Cerebellar cortex (tissue), 1 donor: ENCODE results near the gene ASB13.
A peak's percentile ranks its signal among the peaks of the same experiment; 100 is the strongest.

Experiments used
- DNase-seq: peaks from one replicate; pipeline ENCODE4 v3.0.0-alpha.2; 2015; ENCODE audit warnings: low spot score

ASB13 gene, protein sequence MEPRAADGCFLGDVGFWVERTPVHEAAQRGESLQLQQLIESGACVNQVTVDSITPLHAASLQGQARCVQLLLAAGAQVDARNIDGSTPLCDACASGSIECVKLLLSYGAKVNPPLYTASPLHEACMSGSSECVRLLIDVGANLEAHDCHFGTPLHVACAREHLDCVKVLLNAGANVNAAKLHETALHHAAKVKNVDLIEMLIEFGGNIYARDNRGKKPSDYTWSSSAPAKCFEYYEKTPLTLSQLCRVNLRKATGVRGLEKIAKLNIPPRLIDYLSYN

DNA sequence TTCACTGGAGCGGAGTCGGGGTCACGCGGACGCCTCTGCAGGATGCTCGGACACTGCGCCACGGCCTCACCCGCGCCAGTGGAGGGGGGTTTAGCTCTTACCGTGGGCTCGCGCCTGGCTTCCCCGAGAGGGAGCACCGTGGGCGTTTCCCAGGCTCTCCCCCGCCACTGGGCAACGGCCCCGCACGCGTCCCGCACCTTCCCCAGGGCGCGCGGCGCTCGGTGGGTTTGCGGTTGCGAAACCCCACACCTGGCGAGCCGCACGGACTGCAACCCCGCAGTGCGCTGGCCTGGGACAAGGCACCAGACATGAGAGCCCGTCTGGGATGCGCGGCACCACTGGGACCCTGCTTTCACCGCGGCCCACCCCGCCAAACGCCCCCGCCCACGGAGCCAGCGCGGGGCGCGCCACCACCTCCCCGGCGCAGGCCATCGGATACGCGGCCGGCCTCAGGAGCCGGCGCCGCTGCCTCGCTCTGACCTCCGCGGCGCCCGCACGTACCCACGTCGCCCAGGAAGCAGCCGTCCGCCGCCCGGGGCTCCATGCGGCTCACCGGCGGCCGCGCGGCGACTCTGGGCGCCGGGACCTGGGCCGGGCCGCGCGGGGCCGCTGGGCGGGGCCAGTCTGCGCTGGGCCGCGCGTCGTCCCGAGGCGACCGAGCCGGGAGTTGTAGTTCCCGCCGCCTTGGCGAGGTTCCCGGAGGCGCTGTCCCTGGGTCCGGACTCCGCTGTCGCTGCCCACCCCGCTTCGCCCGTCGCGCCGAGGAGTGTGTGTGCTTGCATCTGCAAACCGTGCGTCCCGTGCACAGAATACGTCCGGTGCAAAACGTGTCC, at the start of gene ASB13:
Gene ASB13, minus strand, starts transcription at position 588 of the 833 bp plus-strand sequence. Its CDS starts 44 bp downstream, at position 544.
- peak; percentile 60 for DNase-seq

GRCh38 chr10:5711642-5712041, 45.2 kb upstream of the ASB13 start:
- DNase-seq = no peak

- no peak for DNase-seq
Observed at GRCh38 chr10:5710859-5711258, 44.5 kb upstream of the ASB13 start.

- DNase-seq = no peak
Observed at GRCh38 chr10:5709865-5710264, 43.5 kb upstream of the ASB13 start.

DNA sequence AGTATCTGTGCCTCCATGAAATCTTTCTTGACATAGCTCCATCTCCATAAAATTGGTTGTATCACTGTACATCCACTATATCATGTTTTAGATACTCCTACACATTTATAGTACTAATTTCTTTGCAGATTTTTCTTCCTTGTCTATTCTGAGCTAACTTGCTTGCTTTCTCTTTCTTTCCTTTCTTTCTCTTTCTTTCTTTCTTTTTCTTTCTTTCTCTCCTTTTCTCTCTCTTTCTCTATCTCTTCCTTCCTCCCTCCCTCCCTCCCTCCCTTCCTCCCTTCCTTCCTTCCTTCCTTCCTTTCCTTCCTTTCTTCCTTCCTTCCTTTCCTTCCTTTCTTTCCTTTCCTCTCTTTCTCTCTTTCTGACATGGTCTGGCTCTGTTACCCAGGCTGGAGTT, 42.0 kb upstream of the ASB13 start:
- DNase-seq = no peak

DNA sequence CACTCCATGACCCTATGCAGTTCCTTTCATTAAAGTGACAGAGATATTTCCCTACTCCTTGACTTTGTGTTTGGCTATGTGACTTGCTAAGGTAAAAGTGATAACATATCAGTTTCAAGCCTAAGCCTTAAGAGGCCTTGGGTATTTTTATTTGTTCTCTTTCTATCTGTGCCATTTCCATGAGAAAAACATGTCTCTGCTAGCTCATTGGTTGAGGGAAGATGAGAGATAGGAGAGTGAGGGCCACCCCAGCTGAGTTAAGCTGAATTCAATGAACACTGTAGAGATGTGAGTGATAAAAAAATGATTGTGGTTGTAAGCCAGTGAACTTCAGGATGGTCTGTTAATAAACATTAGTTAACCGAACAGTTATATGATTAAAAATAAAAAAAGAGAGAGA, 31.7 kb upstream of the ASB13 start:
- DNase-seq = no peak

DNA sequence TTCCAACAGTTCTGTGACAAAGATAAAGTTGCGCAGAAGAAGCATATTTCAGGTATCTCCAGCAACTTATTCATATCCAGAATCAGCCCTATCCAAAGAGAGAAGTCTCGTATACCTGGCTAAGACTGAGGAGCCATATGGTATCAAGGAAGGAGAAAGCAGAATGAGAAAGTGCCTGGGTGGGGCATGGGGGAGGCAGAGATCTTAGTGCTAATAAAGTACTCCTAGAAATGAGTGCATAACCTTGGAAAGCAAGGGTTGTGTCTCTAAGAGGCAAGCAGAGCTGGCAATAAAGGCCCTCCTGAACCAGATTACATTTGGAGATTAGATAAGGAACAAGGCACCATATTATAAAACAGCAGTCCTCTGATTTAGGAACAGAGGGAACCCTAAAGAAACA, 30.9 kb upstream of the ASB13 start:
- no peak for DNase-seq

DNA sequence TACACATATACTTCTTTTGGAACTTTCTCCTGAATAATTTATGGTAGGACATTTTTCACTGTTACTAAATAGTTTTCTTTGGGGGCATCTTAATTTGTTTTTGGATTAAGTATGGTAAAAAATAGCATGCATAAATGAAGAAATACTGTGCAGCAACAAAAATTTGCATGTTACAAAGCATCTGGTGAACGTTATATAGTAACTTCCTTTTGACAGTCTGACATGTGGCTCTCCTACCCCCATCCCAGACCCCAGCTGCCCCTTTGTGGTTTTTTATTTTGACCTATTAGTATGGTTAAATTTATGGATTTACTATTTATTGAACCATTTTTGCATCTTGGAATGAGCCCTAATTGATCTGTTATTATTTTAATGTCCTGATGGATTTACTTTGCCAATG, 28.2 kb upstream of the ASB13 start:
- DNase-seq = no peak

DNA sequence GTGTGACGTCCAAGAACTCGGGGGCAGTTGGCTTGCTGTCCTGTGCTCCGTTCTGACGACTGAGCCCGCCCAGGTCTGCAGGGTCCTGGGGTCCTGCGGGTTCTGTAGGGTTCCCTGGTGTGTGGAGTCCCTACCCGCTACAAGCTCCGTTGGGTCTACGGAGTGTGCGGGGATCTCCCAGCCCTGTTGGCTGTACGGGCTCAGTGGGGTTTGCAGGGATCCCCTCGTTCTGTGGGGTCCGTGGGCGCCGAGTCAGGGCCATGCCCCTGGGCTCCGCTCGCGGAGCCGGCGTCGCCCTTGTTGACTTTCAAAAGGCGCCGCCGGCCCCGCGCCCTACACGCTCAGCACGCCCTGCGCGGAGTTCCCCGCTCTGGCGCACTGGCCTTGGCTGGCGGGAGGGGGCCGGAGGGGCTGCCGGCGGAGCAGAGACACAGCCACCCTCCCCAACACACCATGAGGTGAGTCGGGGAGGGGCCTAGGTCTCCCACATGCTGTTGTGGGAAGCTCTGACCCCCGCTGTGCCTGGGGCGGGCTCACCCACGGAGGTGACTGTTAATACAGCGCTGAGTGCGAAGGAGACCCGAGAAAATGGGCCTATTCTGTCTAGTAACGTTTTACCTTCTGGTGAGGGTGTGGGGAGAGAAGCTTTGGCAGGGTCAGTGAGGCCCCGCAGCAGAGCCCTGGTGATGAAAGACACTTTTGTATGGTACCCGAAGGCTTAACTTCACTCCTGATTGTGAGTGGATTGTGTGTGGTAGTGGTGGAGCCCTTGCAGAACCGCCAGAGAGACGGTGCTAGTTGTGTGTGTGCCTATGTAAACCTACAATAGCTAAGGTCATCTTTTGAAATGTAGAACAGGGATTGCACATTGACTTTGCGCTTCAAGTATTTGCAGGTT, 26.3 kb upstream of the ASB13 start:
- DNase-seq = peak; percentile 15

GRCh38 chr10:5691786-5692185, 25.4 kb upstream of the ASB13 start:
- no peak for DNase-seq

DNA sequence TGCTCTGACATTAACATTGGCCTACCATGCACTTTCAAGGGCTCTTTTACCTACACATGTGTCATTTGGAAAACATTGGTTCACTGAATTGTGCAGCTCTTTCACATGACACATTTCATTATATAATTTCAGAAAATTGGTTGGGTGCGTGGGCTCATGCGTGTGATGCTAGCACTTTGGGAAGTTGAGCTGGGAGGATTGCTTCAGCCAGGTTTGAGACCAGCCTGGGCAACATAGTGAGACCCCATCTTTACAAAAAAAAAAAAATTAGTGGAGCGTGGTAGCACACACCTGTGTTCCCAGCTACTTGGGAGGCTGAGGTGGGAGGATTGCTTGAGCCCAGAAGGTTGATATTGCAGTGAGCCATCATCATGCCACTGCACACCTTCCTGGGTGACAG, 22.2 kb upstream of the ASB13 start:
- no peak for DNase-seq

DNA sequence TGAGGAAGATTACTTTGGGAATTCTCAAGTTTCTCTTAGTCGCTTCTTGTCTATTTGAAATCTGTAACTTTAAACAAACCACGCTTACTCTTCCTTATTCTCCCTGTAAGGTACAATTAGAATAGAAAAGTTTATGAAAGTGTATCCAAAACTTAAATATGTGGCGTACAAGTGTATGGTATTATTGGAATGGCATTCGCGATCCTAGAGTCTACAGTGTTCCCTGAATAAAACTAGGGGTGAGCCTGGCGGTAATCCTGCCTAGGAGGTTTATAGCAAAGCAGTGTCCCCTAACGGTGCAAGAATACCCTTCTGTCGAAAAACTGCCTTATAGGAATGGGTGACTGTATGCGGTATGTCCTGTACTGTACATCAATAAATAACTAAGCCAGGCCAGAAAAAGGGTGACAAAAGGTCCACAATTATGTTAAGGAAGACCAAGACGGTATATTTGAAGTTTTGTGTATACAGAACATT, 19.4 kb upstream of the ASB13 start:
- no peak for DNase-seq

- peak; percentile 73 for DNase-seq
Observed at GRCh38 chr10:5684971-5685763, 18.8 kb upstream of the ASB13 start.

GRCh38 chr10:5684318-5684970, 18.0 kb upstream of the ASB13 start, which contains the start of gene TASOR2:
Gene TASOR2, plus strand, starts transcription at chr10:5684838. Its CDS starts 35,805 bp downstream, at chr10:5720643.
- DNase-seq = peak; percentile 97

DNA sequence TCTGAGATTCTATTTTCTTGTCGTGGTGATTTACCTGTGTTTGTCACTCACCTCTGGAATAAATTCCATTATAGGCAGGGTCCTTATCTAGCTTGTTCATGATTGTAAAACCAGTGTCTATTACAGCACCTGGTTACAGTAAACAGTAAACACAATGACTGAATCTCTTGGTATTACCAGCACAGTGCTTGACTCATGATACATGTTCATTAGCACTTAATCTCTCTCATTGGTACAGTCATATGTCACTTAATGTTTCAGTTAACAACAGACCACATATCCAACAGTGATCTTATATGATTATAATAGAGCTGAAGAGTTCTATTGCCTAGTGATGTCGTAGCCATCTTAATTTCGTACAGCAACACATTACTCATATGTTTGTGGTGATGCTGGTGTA, 16.7 kb upstream of the ASB13 start:
- DNase-seq = no peak

GRCh38 chr10:5681930-5682329, 15.5 kb upstream of the ASB13 start:
- no peak for DNase-seq

GRCh38 chr10:5679606-5680005, 13.2 kb upstream of the ASB13 start:
- no peak for DNase-seq

- DNase-seq = no peak
Observed at GRCh38 chr10:5679037-5679435, 12.6 kb upstream of the ASB13 start.

- DNase-seq = no peak
Observed at GRCh38 chr10:5678397-5679036, 12.1 kb upstream of the ASB13 start.

- no peak for DNase-seq
Observed at GRCh38 chr10:5670662-5671375, 4.4 kb upstream of the ASB13 start.
